ENCODE results near the gene ATP12A.

The ATP12A gene

GRCh38 chr13:24700539-24700938 lies 20.3 kb downstream of the ATP12A start:
- no peak for TF ChIP-seq CTCF (IDR thresholded peaks at IDR 0.05; ENCODE audit: extremely low read depth, missing control alignments)
- DNase-seq (ENCODE audit: low spot score) = no peak

GRCh38 chr13:24706886-24707585 lies 26.8 kb downstream of the ATP12A start:
- no peak for TF ChIP-seq CTCF (IDR thresholded peaks at IDR 0.05; ENCODE audit: extremely low read depth, missing control alignments)
- DNase-seq (ENCODE audit: low spot score) = no peak

- DNase-seq (ENCODE audit: low spot score) = peak; percentile 54
- no peak for TF ChIP-seq CTCF (IDR thresholded peaks at IDR 0.05; ENCODE audit: extremely low read depth, missing control alignments)
Observed at GRCh38 chr13:24709186-24709913, 29.1 kb downstream of the ATP12A start.

GRCh38 chr13:24713022-24713421 lies 32.8 kb downstream of the ATP12A start:
- TF ChIP-seq CTCF (IDR thresholded peaks at IDR 0.05; ENCODE audit: extremely low read depth, missing control alignments) = no peak
- DNase-seq (ENCODE audit: low spot score) = no peak

GRCh38 chr13:24716011-24716410 lies 35.8 kb downstream of the ATP12A start:
- no peak for DNase-seq (ENCODE audit: low spot score)
- TF ChIP-seq CTCF (IDR thresholded peaks at IDR 0.05; ENCODE audit: extremely low read depth, missing control alignments) = no peak

- DNase-seq (ENCODE audit: low spot score) = no peak
- no peak for TF ChIP-seq CTCF (IDR thresholded peaks at IDR 0.05; ENCODE audit: extremely low read depth, missing control alignments)
Observed at GRCh38 chr13:24716446-24716845, 36.2 kb downstream of the ATP12A start.

- DNase-seq (ENCODE audit: low spot score) = no peak
- TF ChIP-seq CTCF (IDR thresholded peaks at IDR 0.05; ENCODE audit: extremely low read depth, missing control alignments) = no peak
Observed at GRCh38 chr13:24717217-24717616, 37.0 kb downstream of the ATP12A start.

All from GM20000 (cell line).